Stimulated activated CD4-positive, alpha-beta T cell treated with anti-CD3 and anti-CD28 coated beads, Interleukin-1b, Interleukin-23, amount 100 ng/mL, for 1 hour (primary cell): ENCODE results near the gene ING1.
"Not testable (repeated sequence)": the region's sequence is repeated elsewhere in the genome, so short reads cannot be mapped to it uniquely, and the experiment has no call there.

Source experiments
- DNase-seq, 2 donors: peaks; one replicate each; pipeline ENCODE4 v3.0.0-alpha.2; 2020; ENCODE audit warnings: low read depth in 2 of 2

ING1 gene

GRCh38 chr13:110690516-110690915 is 23.0 kb upstream of the ING1 start:
- DNase-seq: no peak

- not testable (repeated sequence) for DNase-seq
Measured at GRCh38 chr13:110695774-110696173, 17.7 kb upstream of the ING1 start.

- DNase-seq: no peak
Measured at GRCh38 chr13:110696776-110697175, 16.7 kb upstream of the ING1 start.

DNA sequence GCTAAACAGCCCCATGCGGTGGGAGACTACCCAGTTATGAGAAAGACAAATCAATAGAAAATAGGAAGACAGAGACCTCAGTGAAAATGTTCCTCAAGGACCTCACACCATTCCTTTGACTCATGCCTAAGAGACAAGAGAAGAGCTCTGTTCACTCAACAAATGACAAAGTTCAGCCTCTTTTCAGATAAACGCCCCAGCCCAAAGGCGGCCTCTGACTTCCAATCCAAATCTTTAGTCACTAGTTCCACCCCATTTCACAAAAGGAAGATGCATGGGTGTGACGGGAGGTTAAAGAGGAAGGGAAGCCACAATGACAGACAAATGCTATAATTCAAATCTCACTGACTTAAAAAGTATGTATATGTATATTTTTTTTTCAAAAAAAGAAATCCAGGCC is 15.7 kb upstream of the ING1 start:
- DNase-seq: no peak

GRCh38 chr13:110698689-110699088 is 14.8 kb upstream of the ING1 start:
- DNase-seq: no peak

DNA sequence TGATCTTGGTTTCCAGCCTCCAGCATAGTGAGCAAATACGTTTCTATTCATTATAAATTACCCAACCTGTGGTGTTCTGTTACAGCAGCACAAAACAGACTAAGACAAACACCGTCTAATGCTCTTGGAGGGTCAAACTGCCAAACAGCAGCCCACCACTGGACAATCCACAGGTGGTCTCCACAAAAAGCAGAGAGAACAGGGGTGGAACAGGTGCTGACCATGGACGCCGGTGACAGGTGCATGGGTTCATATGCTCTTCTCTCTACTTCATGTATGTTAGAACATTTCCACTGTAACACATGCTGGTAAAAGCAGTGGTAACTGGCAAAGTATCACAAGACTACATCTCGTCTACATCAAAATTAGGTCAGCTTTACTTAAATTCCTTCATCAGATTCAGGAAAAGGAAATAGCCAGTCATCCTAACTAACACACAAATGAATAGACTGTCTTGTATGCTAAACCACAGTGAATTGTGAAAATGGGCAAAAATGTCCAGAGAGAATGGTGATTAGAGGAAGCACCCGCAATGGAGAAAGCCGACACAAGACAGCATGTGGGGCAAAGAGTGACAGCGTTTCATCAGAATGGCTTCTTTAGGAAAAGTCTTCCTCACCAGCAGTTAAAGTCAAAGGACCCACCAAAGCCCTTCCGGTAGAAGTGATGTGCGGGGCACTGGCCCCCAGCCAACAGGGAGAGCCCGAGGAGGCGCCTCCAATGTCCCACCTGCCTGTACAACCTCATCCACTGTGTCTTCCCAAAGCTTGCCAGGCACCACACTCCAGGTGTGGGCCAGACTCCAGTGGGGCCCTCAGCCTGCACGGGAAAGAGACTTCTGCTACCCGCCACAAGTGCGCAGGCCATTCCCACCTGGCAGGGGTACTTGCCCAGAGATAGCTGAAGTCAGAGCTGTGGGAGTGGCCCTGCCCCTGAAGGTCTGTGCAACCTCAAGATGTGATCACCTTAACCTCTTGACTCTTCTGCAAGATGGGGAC is 14.1 kb upstream of the ING1 start:
- no peak for DNase-seq

DNA sequence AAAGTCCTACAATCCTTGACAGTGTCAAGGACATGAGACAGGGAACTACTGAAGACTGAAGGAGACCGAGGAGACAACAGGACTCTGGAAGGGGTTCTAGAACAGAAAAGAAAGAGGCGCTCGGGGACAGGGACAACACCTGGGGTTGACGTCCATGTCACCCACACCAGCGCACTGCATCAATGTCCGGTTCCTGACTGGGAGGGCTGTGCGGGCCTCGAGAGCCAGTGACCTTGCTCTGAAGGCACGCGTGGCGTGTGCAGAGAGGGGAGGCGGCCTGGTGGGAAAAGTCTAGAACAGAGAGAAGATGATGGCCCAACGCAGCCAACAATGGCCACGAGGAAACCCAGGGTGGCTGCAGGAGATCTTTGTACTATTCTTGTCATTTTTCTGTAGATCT is 13.3 kb upstream of the ING1 start:
- DNase-seq: no peak

GRCh38 chr13:110700641-110701040 is 12.9 kb upstream of the ING1 start:
- DNase-seq: no peak

DNA sequence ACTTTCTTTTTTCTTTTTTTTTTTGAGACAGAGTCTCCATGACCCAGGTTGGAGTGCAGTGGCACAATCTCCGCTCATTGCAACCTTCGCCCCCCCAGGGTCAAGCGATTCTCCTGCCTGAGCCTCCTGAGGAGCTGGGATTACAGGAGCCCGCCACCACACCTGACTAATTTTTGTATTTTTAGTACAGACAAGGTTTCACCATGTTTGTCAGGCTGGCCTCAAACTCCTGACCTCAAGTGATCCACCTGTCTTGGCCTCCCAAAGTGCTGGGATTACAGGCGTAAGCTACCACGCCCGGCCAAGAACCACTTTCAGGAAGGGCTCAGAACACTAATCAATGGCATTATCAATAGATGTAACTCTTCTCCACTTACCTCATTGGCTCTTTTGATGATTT is 12.4 kb upstream of the ING1 start:
- not testable (repeated sequence) for DNase-seq

DNA sequence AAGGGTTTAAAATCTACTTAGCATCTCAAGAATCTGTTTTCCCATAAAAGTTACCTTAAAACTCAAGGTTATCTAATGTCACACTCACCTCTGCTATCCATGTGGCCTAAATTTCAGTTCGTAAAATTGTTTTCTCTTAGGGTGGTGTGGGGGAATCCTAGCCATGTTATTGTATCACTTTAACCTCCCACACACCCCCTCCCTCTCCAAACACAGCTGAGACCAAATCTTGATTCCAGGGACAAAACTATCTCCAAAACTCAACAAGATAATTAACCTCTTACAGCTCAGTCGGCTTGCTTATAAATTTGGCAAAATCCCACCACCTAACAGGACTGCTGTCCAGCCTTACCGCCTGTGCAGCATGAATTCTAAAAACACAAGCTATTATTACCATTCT is 11.4 kb upstream of the ING1 start:
- no peak for DNase-seq

- DNase-seq: no peak
Measured at GRCh38 chr13:110702591-110703526, 10.6 kb upstream of the ING1 start.

- no peak for DNase-seq
Measured at GRCh38 chr13:110705356-110705825, 8.1 kb upstream of the ING1 start.

DNA sequence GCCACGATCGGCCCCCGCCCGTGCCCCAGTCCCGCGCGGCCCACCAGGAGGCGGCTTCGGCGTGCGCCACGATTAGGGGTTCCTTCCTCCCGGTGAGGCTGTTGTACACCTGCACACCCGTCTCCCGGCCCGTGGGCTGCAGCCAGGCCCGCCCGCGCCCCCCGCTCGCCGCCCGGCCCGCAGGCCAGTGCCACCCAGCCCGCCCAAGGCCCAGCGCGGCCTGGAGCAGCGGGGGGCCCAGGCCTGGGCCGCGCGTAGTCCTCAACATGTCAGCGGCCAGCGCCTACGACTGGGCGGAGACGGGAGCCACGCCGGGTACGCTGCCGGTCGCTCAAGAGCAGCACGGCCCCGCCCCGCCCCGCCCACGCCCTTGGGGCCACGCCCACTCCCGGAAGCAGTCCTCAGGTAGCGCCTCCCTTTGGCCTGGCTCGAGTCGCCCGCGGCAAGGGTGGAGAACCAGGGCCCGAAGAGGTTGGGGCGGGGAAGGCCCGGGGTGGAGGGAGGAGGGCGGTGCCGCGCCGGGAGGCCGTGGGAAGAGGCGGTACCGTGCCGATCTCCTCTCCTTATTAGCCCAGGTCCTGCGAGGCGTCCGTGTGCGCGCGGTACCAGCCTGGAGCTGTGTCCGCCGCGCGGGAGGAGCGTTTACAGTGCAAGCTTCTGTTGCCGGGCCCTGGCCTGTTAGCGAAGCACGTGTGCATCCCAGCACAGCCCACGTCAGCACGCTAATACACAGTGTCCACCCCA is 7.5 kb upstream of the ING1 start, which contains the start of gene CARS2:
Gene CARS2, minus strand, starts transcription at position 291 of the 744 bp plus-strand sequence. Its CDS starts 23 bp downstream, at position 268.
- peak; percentile 82 to 91 for DNase-seq

DNA sequence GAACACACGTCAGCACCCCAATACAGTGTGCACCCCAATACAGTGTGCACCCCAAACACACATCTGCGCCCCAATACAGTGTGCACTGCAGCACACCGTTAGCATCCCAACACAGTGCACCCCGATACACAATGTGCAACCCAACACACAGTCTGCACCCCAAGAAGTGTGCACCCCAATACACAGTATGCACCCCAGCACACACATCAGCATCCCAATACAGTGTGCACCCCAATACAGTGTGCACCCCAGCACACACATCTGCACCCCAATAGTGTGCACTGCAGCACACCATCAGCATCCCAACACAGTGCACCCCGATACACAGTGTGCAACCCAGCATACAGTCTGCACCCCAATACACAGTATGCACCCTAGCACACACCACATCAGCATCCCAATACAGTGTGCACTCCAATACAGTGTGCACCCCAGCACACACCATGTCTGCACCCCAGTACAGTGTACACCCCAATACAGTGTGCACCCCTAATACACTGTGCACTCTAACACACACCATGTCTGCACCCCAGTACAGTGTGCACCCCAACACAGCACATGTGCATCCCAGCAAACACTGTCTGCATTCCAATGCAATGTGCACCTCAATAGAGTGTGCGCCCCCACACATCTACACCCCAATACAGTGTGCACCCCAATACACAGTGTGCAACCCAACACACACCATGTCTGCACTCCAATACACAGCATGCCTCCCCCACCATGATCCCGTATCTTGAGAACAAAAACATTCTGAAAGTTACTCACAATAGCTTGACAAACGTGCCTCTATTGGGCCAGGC is 6.7 kb upstream of the ING1 start:
- DNase-seq: no peak

DNA sequence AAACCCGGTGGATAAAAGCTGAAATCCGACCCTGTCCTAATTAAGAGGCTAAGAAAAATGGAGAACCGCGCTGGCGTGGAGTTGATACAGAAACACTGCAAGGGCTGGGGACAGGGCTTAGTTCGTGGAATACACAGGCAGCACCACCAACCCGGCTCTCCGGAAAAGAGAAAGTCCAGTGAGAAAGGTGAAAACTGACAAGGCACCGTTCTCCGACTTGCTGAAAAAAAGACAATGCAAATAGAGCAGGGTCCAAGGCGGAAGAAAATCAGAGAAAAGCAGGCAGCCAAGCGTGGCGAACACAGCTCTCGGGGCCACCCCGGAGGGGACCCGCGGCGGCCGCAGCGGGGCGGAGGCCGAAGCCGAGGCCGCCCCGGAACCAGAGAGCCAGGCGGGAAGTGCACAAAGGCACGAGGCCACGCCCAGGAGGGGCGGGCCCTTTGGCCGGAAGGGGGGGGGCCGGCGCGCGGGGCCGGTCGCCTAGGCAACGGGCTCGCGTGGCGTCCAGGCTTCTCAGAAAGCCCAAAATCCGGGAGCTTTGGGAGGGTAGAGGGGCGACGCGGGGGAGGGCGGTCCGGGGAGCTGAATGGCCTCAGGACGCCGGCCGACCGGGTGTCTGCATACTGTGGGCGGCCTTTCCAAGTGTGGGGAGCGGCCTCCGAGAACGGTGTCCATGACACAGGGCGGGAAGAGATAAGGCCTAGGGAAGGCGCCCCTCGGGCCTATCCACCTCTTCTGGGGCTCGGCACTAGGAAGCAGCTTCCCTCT is 1.2 kb upstream of the ING1 start:
- DNase-seq: peak; percentile 69 to 72

- peak; percentile 93 to 99 for DNase-seq
Measured at GRCh38 chr13:110712849-110713641, 455 bp upstream of the ING1 start.

- peak; percentile 37 to 48 for DNase-seq
Measured at GRCh38 chr13:110713981-110714796, 689 bp downstream of the ING1 start.

GRCh38 chr13:110714797-110715394 is 1.4 kb downstream of the ING1 start:
- peak; percentile 9 to 13 for DNase-seq
